Measurements from ENCODE around the gene EYA4. TPM values are rescaled to one million over a fixed set of nuclear protein-coding genes. Genes with fewer than 3 reads are reported as not detected.

Gene EYA4
- total and polyA plus RNA-seq, 2 donors (not counting 3 experiments of a cell fraction or from before 2014, with no cell fraction given) = not detected

- TF ChIP-seq, protein P1, sequence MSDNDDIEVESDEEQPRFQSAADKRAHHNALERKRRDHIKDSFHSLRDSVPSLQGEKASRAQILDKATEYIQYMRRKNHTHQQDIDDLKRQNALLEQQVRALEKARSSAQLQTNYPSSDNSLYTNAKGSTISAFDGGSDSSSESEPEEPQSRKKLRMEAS (IDR thresholded peaks at IDR 0.05; ENCODE audit: insufficient read depth, insufficient read length) = no peak
- dilution Hi-C loops (cut with MboI; ENCODE audit: extremely low pct_ligation_motif_present, low sequenced_read_pairs) (no loop called here), intact Hi-C loops (cut with micrococcal nuclease) (no loop called here)
- Histone ChIP-seq H3K9ac (replicated peaks; ENCODE audit: extremely low read depth, insufficient read depth, low read length) (no peak overlapping the region), H2AFZ (ENCODE audit: low read depth, low read length) (no peak overlapping the region), H3K27ac (ENCODE audit: insufficient read depth, low read depth, low read length) (no peak overlapping the region), H3K27me3 (ENCODE audit: control insufficient read depth in 2 of 2, insufficient read depth in 2 of 2, low read length in 2 of 2) (peaks cover 40 to 84% of the 10 kb centered on the region in 2 experiments), H3K79me2 (ENCODE audit: control insufficient read depth, insufficient read depth, low read length) (no peaks in the 10 kb centered on the region), H4K20me1 (replicated peaks; ENCODE audit: control insufficient read depth, extremely low read depth, insufficient read depth, low read length) (no peaks in the 10 kb centered on the region), H3K36me3 (ENCODE audit: control insufficient read depth in 2 of 2, extremely low read depth in 1 of 2, insufficient read depth in 2 of 2, low read length in 2 of 2) (no peaks in the 10 kb centered on the region), H3K4me3 (replicated peaks in 1 of 3; ENCODE audit: insufficient read depth in 1 of 3, low read depth in 1 of 3, low read length in 3 of 3) (no peak overlapping the region), H3K9me3 (replicated peaks; ENCODE audit: control insufficient read depth, insufficient read depth, low read length) (no peaks in the 10 kb centered on the region), H3K9me1 (replicated peaks; ENCODE audit: control insufficient read depth, extremely low read depth, insufficient read depth, low read length) (no peaks in the 10 kb centered on the region), H3K4me2 (ENCODE audit: insufficient read depth, low read length) (no peak overlapping the region), H3K4me1 (ENCODE audit: control insufficient read depth, extremely low read depth, insufficient read depth, low read length) (peaks cover 8% of the 10 kb centered on the region)
- POLR2A ChIA-PET = no interaction called here
- DNase-seq (ENCODE audit: low read depth, low spot score) (no peak), FAIRE-seq (no peak)
- CTCF ChIA-PET = no interaction called here
- BruUV-seq (replicated peaks) = no TSS peak
Measured at GRCh38 chr6:133245007-133245406, 3.9 kb downstream of the EYA4 start.

- no peak for TF ChIP-seq POLR2A (IDR thresholded peaks at IDR 0.05; ENCODE audit: low read depth, low read length)
- TF ChIP-seq, protein P1 (IDR thresholded peaks at IDR 0.05; ENCODE audit: insufficient read depth, insufficient read length) = no peak
- TF ChIP-seq POLR2AphosphoS5 (IDR thresholded peaks at IDR 0.05; ENCODE audit: insufficient read depth, low read depth, low read length) = no peak
- no peak for TF ChIP-seq EZH2 (IDR thresholded peaks at IDR 0.05; ENCODE audit: borderline replicate concordance, low read depth, low read length, severe bottlenecking)
- TF ChIP-seq JUN (IDR thresholded peaks at IDR 0.05; ENCODE audit: borderline replicate concordance, insufficient read depth, insufficient read length, low read depth) = no peak
- TF ChIP-seq, protein P2, sequence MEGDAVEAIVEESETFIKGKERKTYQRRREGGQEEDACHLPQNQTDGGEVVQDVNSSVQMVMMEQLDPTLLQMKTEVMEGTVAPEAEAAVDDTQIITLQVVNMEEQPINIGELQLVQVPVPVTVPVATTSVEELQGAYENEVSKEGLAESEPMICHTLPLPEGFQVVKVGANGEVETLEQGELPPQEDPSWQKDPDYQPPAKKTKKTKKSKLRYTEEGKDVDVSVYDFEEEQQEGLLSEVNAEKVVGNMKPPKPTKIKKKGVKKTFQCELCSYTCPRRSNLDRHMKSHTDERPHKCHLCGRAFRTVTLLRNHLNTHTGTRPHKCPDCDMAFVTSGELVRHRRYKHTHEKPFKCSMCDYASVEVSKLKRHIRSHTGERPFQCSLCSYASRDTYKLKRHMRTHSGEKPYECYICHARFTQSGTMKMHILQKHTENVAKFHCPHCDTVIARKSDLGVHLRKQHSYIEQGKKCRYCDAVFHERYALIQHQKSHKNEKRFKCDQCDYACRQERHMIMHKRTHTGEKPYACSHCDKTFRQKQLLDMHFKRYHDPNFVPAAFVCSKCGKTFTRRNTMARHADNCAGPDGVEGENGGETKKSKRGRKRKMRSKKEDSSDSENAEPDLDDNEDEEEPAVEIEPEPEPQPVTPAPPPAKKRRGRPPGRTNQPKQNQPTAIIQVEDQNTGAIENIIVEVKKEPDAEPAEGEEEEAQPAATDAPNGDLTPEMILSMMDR (IDR thresholded peaks at IDR 0.05; ENCODE audit: extremely low read depth in 1 of 2, insufficient read depth in 1 of 2, low read depth in 1 of 2, low read length in 2 of 2) = no peak
- TF ChIP-seq FOS (IDR thresholded peaks at IDR 0.05; ENCODE audit: borderline replicate concordance, insufficient read depth, low read length) = no peak
- TF ChIP-seq MYC (IDR thresholded peaks at IDR 0.05; ENCODE audit: low read depth, low read length) = no peak
- TF ChIP-seq GATA2 (IDR thresholded peaks at IDR 0.05; ENCODE audit: insufficient read depth, insufficient read length, low read depth, low read length) = no peak
- H3K9ac ChIP-seq (replicated peaks; ENCODE audit: extremely low read depth, insufficient read depth, low read length) = no peak overlapping the region
- no peak overlapping the region for H3K4me3 ChIP-seq (replicated peaks in 1 of 3; ENCODE audit: insufficient read depth in 1 of 3, low read depth in 1 of 3, low read length in 3 of 3)
- POLR2A ChIA-PET = no interaction called here
- H3K9me3 ChIP-seq (replicated peaks; ENCODE audit: control insufficient read depth, insufficient read depth, low read length) = no peaks in the 10 kb centered on the region
- H3K27ac ChIP-seq (ENCODE audit: insufficient read depth, low read depth, low read length) = no peak overlapping the region
- H3K36me3 ChIP-seq (ENCODE audit: control insufficient read depth in 2 of 2, extremely low read depth in 1 of 2, insufficient read depth in 2 of 2, low read length in 2 of 2) = no peaks in the 10 kb centered on the region
- no peaks in the 10 kb centered on the region for H4K20me1 ChIP-seq (replicated peaks; ENCODE audit: control insufficient read depth, extremely low read depth, insufficient read depth, low read length)
- no peaks in the 10 kb centered on the region for H3K9me1 ChIP-seq (replicated peaks; ENCODE audit: control insufficient read depth, extremely low read depth, insufficient read depth, low read length)
- no TSS peak for BruUV-seq (replicated peaks)
- peaks cover 35 to 79% of the 10 kb centered on the region in 2 experiments for H3K27me3 ChIP-seq (ENCODE audit: control insufficient read depth in 2 of 2, insufficient read depth in 2 of 2, low read length in 2 of 2)
- CTCF ChIA-PET = no interaction called here
- peaks cover 8% of the 10 kb centered on the region for H3K4me1 ChIP-seq (ENCODE audit: control insufficient read depth, extremely low read depth, insufficient read depth, low read length)
- no peak overlapping the region for H3K4me2 ChIP-seq (ENCODE audit: insufficient read depth, low read length)
- H3K79me2 ChIP-seq (ENCODE audit: control insufficient read depth, insufficient read depth, low read length) = no peaks in the 10 kb centered on the region
- H2AFZ ChIP-seq (ENCODE audit: low read depth, low read length) = no peak overlapping the region
- DNase-seq (ENCODE audit: low read depth, low spot score) = no peak
- dilution Hi-C loops (cut with MboI; ENCODE audit: extremely low pct_ligation_motif_present, low sequenced_read_pairs) (no loop called here), intact Hi-C loops (cut with micrococcal nuclease) (no loop called here)
- no peak for FAIRE-seq
Measured at GRCh38 chr6:133245422-133245903, 4.3 kb downstream of the EYA4 start.
